COLO829 (cell line): ENCODE results near the gene TMEM147.
"Not testable (repeated sequence)": the region's sequence is repeated elsewhere in the genome, so short reads cannot be mapped to it uniquely, and the experiment has no call there.

ENCODE experiments used
- DNase-seq: peaks from one replicate; pipeline ENCODE4 v3.0.0; 2012; ENCODE audit warnings: low spot score

The TMEM147 gene

DNA sequence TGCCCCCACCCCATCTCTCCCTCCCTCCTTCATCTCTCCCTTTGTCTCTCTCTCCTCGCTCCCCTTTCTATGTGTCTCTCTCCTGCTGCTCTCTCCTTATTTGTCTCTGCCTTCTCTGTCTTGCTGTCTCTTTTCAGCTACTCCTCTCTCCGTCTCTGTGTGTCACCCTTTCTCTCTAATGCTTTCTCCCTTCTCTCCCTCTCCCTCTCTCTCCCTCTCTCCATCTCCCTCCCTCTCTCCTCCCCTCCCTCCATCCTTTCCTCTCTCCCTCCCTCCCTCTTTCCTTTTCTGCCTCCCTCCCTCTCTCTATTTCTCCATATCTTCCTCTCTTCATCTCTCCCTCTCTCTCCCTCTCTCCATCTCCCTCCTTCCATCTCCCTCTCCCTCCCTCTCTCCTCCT, 17.4 kb downstream of the TMEM147 start:
- DNase-seq, result no peak

DNA sequence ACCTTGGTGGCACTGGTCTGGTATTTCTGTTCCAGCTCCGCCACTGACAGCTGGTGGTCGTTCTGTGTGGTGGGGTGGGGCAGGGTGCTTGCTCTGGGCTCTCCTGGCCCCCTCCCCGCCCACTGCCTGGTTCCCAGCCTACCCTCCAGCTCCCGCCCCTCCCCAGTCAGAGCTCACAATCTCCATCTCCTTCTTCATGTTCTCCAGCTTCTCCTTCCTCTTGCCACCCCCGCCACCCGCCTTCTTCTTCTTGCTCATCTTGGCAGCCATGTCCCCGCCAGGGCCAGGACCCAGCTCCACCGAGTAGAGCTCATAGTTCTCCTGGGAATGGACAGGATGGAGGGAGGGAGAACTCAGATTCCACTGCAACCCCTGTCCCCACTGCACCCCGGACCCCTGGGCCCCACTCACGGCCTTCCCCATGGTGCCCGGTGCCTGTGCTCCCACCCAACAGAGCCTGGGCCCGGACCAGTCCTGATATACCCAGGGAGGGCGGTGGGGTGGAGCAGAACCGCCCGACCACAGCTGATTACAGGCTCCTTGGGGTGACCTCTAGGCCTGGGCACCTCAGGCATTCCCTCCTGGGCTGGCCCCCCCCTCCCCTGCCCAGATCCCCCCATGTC, 17.9 kb downstream of the TMEM147 start, which contains the start of gene ATP4A:
Gene ATP4A, minus strand, starts transcription at position 452 of the 623 bp plus-strand sequence. Its CDS starts 29 bp downstream, at position 423.
- no peak for DNase-seq

DNA sequence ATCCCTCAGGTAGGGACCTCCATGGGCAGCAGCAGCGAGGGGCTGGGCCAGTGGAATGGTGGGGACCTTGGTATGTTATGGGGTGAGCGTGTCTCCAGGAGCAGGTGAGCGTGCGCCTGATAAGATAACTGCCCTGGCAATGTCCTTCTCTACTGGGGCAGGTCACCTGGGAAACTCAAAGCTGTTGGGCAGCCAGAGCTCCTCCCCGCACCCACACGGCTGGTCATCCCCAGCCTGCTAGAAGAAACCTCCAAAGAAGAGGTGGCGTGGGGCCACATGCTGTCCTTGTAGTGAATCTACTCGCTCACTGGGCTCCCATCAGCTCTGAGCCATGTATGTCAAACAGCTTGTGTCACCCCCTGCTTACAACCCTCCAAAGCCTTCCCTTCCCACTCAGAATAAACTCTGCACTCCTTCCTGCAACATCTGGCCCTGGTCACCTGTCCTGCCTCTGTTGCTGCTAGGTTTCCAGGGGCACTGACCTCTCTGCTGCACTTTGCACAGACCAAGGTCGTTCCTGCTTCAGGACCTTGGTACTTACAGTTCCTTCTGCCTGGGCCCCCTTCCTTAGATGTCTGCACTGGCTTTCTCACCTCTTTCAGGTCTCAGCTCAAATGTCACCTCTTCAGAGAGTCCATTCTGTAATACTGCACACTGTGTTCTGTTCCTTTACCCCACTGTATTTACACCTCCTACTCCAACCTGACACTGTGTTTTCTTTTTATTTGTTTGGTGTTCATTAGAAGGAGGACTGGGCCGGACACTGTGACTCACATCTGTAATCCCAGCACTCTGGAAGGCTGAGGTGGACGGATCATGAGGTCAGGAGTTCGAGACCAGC, 19.8 kb downstream of the TMEM147 start:
- no peak for DNase-seq

DNA sequence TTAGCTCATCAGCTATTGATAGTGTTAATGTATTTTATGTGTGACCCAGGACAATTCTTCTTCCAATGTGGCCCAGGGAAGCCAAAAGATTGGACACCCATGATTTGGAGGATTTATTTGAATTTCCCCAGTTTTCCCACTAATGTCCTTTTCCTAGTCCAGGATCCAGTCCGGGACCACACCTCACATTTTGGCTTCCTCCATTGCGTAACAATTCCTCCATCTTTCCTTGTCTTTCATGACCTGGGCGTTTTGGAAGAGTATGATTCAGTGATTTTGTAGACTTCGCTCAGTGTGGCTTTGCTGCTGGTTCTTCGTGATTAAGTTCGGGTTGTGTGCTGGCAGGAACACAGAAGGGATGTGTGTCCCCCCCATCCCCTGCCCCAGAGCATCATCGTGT, 21.3 kb downstream of the TMEM147 start:
- DNase-seq, result no peak

DNA sequence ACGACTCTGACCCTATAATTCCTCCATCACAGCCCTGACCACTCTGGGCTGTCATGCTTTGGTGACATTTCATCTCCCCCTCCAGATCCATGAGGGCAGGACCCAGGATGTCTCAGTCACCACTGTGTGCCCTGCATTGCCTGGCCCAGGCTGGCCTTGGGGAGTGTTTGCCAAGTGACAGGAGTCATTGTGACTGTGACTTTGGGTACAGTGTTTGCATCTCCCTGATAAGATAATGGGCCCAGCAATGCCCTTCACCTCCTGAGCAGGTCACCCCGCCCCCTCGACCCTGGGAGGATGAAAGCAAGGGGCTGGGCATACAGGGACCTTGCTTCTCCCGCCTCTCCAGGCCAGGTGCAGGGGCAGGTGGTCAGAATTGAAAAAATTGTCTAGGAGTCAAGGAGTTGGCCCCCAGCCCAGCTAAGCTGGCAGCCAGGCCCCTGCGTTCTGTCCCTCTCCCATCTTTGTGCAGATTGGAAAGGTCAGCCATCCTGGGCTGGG, 23.9 kb downstream of the TMEM147 start:
- no peak for DNase-seq

DNA sequence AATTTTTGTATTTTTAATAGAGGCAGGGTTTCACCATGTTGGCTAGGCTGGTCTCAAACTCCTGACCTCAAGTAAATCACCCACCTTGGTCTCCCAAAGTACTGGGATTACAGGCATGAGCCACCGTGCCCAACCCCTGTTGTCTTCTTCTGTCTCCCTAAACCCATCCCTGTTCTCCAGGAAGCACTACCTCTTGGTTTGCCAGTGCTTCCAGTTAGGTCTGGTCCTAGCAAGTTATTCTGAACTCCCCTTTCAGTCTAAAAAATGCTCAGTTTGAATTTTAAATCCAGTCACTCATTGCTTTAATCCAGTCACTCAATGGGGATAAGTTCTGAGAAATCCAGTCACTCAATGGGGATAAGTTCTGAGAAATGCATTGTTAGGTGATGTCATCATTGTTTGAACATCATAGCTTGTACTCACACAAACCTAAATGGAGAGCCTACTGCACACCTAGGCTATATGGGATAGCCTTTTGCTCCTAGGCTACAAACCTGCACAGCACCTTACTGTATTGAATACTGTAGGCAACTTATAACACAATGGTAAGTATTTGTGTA, 26.1 kb downstream of the TMEM147 start:
- no peak for DNase-seq

DNA sequence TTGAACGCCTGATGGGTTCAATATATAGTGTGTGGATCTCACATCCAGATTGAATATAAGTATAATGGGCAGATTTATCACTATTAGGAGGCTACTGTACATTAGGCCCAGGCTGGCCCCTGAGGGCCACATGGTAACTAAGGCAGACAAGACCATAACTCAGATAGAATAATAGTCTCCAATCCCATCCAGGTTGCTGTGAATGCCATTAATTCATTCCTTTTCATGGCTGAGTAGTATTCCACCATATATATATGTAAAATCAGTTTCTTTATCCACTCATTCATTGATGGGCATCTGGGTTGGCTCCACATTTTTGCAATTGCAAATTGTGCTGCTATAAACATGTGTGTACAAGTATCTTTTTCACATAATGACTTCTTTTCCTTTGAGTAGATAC, 32.5 kb downstream of the TMEM147 start:
- DNase-seq, result no peak

DNA sequence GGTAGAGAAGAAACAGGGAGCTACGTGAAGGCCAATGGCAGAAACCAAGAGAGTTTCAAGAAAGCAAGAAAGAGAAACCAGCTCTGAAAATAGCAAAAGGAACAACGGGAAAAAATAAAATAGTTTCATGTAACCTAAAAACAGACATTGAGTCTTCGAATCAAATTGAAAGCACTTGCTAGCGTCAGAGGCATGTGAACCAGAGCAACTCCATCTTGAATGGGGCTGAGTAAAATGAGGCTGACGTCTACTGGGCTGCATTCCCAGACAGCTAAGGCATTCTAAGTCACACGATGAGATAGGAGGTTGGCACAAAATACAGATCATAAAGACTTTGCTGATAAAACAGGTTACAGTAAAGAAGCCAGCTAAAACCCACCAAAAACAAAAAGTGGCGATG, 33.3 kb downstream of the TMEM147 start:
- DNase-seq, result no peak

DNA sequence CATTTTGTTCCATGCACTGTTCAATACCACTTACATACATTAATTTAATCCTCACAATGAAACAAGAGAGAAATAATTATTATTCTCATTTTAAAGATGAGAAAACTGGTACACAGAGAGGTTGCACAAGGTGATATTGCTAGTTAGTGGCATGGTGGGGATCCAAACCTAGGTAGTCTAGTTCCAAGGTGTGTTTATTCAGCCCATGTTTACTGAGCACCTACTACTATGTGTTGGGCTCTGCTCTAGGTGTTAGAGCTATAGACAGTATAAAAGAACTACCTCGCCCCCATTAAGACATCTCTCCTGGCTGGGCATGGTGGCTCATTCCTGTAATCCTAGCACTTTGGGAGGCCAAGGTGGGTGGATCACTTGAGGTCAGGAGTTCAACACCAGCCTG, 37.3 kb downstream of the TMEM147 start:
- DNase-seq, result no peak

DNA sequence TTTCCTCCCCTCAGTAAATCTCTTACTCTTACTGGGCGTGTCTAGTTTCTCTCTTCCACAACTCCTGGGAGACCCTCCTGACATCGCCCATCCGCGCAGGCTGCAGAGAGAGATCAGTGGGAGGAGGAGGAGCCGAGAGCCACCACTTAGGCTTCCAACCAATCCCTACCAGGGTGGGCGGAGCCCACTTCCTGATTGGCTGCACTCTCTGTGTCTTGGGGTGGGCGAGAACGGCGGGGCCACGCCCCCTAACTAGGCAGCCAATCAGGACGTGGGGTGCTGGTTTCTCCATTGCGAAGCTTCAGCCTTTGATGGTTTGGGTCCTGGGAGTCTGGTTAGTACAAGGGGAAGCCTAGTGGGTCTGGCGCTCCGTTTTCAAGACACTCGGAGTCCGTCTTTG, 40.4 kb downstream of the TMEM147 start, which contains the start of gene PMIS2:
Gene PMIS2, plus strand, starts transcription at position 326 of the 400 bp plus-strand sequence. CDS start 87 bp downstream, outside the sequence.
- peak; percentile 46 for DNase-seq

DNA sequence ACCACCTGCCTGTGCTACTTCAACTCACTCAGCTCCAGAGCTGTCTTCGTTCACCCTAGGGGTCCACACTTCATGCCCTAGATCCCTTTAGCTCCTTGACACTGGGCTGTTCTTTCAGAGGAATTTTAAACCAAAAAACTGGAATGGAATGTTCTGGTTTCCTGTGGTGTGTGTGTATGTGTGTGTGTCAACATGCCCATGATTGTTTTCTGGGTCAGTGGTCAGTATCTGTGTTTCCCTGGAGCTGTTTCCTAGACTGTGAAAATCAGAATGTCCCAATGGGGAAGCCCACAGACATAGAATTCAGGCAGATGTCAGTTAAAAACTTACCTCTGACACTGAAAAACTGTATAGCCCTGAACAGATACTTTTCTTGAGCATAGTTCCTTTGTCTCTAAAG, 41.9 kb downstream of the TMEM147 start:
- no peak for DNase-seq

DNA sequence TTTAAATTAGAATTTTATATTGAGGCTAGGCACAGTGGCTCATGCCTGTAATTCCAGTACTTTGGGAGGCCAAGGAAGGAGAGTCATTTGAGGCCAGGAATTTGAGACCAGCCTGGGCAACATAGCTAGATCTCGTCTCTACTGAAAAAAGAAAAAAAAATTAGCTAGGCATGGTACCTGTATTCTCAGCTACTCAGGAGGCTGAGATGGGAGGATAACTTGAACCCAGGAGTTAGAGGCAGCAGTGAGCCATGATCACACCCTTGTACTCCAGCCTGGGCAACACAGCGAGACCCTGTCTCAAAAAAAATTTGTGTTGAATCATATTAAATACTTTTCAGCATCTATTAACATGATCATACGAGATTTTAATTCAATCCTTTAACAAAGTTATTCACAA, 45.4 kb downstream of the TMEM147 start:
- DNase-seq, result no peak

DNA sequence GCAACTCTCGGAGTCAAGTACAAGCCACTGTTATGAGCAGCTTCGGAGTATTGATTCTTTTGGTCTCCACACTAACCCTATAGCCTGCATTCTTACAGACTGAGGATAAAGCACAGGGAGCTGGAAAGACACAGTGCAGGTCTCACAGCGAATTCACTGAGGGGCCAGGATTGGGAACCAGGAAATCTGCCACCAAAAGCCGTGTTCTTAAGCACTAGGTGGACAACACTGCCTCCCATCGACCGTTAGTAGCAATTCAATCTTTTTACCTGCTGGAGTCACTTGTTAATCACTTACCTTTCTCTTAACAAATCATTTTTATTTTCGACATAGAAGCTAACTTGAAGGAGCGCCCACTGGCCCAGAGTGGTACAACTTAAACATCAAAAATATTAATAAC, 46.8 kb downstream of the TMEM147 start:
- DNase-seq, result peak; percentile 17

DNA sequence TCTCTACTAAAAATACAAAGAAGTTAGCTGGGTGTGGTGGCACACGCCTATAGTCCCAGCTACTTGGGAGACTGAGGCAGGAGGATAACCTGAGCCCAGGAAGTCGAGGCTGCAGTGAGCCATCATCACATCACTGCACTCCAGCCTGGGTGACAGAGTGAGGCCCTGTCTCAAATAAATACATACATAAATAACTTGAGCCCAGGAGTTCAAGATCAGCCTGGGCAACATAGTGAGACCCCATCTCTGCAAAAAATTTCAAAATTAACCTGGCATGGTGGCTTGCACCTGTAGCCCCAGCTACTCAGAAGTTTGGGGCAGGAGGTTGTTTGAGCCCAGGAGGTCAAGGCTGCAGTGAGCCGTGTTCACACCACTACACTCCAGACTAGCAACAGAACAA, 49.6 kb downstream of the TMEM147 start:
- DNase-seq, result not testable (repeated sequence)

DNA sequence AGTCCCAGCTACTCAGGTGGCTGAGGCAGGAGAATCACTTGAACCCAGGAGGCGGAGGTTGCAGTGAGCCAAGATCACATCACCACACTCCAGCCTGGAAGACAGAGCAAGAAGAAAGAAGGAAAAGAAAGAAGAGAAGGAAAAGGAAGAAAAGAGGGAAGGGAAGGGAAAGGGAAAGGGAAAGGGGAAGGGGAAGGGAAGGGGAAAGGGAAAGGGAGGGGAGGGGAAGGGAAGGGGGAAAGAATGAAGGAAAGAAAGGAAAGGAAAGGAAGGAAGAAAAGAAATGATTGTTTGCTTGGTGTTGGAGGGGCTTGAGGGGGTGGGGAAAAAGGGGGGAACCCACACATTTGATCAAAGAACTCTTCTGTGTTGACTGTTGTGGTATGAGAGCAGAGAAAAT, 50.5 kb downstream of the TMEM147 start:
- no peak for DNase-seq

DNA sequence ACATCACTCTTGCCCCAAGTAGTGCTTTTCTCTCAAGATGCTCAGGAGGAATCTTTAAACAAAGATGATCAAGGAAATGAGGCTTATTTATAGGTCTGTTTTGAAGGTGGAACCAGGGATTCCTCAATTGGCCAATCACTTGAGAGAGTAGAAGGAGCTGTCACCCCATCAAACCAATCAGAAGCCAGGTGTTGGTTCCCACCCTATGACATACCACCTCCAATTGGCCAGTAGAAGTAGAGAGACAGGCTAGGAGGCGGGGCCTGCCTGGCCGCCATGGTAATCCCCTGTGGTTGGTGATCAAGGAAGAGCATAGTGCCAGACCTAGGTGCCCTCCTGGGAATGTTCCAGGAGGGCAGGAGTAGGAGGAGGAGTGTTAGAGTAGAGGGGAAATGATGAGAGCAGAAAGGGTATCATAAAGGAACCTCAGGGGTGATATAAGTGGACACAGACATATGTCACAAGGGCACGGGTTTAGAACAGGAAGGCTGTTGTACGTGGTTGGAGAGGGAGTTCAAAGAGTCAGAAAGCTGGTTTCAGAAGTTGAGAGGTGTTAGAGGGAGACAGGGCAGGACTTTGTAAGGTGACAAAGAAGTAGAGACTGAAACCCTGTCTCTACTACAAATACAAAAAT, 51.1 kb downstream of the TMEM147 start:
- DNase-seq, result peak; percentile 40
